ENCODE results near the gene PTGFR.

Gene PTGFR

GRCh38 chr1:78520216-78520615 is 29.4 kb downstream of the PTGFR start:
- in situ Hi-C loops (cut with HindIII; ENCODE audit: low sequenced_read_pairs), result no loop called here

GRCh38 chr1:78520843-78521242 is 30.1 kb downstream of the PTGFR start:
- in situ Hi-C loops (cut with HindIII; ENCODE audit: low sequenced_read_pairs), result no loop called here

- in situ Hi-C loops (cut with HindIII; ENCODE audit: low sequenced_read_pairs), result no loop called here
Observed at GRCh38 chr1:78522136-78522535, 31.4 kb downstream of the PTGFR start.

GRCh38 chr1:78526496-78526895 is 35.7 kb downstream of the PTGFR start:
- in situ Hi-C loops (cut with HindIII; ENCODE audit: low sequenced_read_pairs), result no loop called here

- in situ Hi-C loops (cut with HindIII; ENCODE audit: low sequenced_read_pairs), result no loop called here
Observed at GRCh38 chr1:78527706-78528105, 36.9 kb downstream of the PTGFR start.

GRCh38 chr1:78533527-78533926 is 42.8 kb downstream of the PTGFR start:
- in situ Hi-C loops (cut with HindIII; ENCODE audit: low sequenced_read_pairs), result no loop called here

- in situ Hi-C loops (cut with HindIII; ENCODE audit: low sequenced_read_pairs), result no loop called here
Observed at GRCh38 chr1:78535286-78535685, 44.5 kb downstream of the PTGFR start.

- in situ Hi-C loops (cut with HindIII; ENCODE audit: low sequenced_read_pairs), result no loop called here
Observed at GRCh38 chr1:78536427-78536826, 45.7 kb downstream of the PTGFR start.

- in situ Hi-C loops (cut with HindIII; ENCODE audit: low sequenced_read_pairs), result no loop called here
Observed at GRCh38 chr1:78540048-78540447, 49.3 kb downstream of the PTGFR start.

GRCh38 chr1:78541479-78541878 is 50.7 kb downstream of the PTGFR start:
- in situ Hi-C loops (cut with HindIII; ENCODE audit: low sequenced_read_pairs), result no loop called here

GRCh38 chr1:78543941-78544643 is 53.3 kb downstream of the PTGFR start:
- in situ Hi-C loops (cut with HindIII; ENCODE audit: low sequenced_read_pairs), result no loop called here

- in situ Hi-C loops (cut with HindIII; ENCODE audit: low sequenced_read_pairs), result no loop called here
Observed at GRCh38 chr1:78547081-78547480, 56.3 kb downstream of the PTGFR start.

GRCh38 chr1:78549331-78549730 is 58.6 kb downstream of the PTGFR start:
- in situ Hi-C loops (cut with HindIII; ENCODE audit: low sequenced_read_pairs), result no loop called here

GRCh38 chr1:78549891-78550290 is 59.1 kb downstream of the PTGFR start:
- in situ Hi-C loops (cut with HindIII; ENCODE audit: low sequenced_read_pairs), result no loop called here

GRCh38 chr1:78553859-78554258 is 63.1 kb downstream of the PTGFR start:
- in situ Hi-C loops (cut with HindIII; ENCODE audit: low sequenced_read_pairs), result no loop called here

- in situ Hi-C loops (cut with HindIII; ENCODE audit: low sequenced_read_pairs), result no loop called here
Observed at GRCh38 chr1:78554840-78555239, 64.1 kb downstream of the PTGFR start.

GRCh38 chr1:78559680-78560079 is 68.9 kb downstream of the PTGFR start:
- in situ Hi-C loops (cut with HindIII; ENCODE audit: low sequenced_read_pairs), result no loop called here

GRCh38 chr1:78560811-78561210 is 70.0 kb downstream of the PTGFR start:
- in situ Hi-C loops (cut with HindIII; ENCODE audit: low sequenced_read_pairs), result no loop called here

GRCh38 chr1:78561856-78562255 is 71.1 kb downstream of the PTGFR start:
- in situ Hi-C loops (cut with HindIII; ENCODE audit: low sequenced_read_pairs), result no loop called here

- in situ Hi-C loops (cut with HindIII; ENCODE audit: low sequenced_read_pairs), result no loop called here
Observed at GRCh38 chr1:78565393-78565792, 74.6 kb downstream of the PTGFR start.

GRCh38 chr1:78570539-78570938 is 79.8 kb downstream of the PTGFR start:
- in situ Hi-C loops (cut with HindIII; ENCODE audit: low sequenced_read_pairs), result no loop called here

GRCh38 chr1:78577257-78578100 is 86.7 kb downstream of the PTGFR start:
- in situ Hi-C loops (cut with HindIII; ENCODE audit: low sequenced_read_pairs), result no loop called here

All from DLD1 (cell line).